Stimulated activated naive CD4-positive, alpha-beta T cell treated with Interleukin-2 at 50 U/mL for 16 hours (primary cell): Measurements from ENCODE around the gene PFKFB3.

Source experiments
- DNase-seq: peaks from one replicate; lab custom pipeline; 2025; lab: John Stamatoyannopoulos, UW

The PFKFB3 gene

GRCh38 chr10:6220418-6221191 lies 17.9 kb downstream of the PFKFB3 start:
- no peak for DNase-seq

- no peak for DNase-seq
Observed at GRCh38 chr10:6221192-6221940, 18.6 kb downstream of the PFKFB3 start.

GRCh38 chr10:6221971-6222751 lies 19.4 kb downstream of the PFKFB3 start:
- DNase-seq = no peak

- DNase-seq = no peak
Observed at GRCh38 chr10:6222755-6223154, 20.0 kb downstream of the PFKFB3 start.

GRCh38 chr10:6223981-6224380 lies 21.2 kb downstream of the PFKFB3 start:
- no peak for DNase-seq

DNA sequence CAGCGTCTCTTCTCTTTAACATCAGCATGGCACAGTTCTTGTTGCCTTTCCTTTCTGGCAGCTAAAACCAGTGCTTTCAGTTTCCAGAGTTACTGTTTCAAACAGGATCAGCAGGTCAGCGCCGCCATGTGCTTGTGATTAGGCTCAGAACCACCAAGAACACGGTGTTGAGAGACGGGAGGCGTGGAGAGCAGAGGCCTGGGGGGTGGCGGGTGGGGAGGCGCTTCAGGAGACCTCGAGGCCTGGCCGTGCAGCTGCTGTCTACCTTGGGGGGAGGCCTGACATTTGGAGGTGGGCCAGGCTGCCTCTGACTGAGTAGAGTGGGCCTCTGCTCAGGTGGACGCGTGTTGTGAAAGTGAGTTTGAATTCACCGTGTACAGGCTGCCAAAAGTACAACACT lies 22.0 kb downstream of the PFKFB3 start:
- DNase-seq = no peak

DNA sequence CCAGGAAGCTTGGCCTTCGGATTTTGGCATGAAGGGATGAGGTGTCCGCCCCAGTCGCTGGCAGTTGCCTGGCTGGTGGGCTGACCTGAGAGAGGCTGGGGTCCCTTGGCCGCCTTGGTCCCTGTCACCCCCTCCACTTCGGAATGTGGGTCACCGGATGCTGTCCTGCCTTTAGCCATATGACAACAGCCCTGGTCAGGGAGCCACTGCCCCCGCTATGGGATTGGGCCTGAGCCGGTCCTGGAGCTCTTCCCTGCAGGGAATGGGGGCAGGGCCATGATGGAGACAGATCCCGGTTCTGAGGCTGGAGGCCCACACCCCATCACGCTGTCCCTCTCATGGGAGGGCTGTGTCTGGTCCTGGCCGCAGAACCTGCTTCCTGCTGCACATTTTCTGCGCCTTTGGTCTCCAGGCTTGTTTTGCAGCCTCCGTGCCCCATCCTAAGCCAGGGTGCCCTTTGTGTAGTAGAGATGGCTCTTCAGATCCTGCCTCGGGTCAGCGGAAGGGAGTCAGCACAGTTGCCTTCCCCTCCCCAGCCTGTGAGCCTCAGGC lies 22.6 kb downstream of the PFKFB3 start:
- no peak for DNase-seq

GRCh38 chr10:6226216-6226615 lies 23.5 kb downstream of the PFKFB3 start:
- no peak for DNase-seq

DNA sequence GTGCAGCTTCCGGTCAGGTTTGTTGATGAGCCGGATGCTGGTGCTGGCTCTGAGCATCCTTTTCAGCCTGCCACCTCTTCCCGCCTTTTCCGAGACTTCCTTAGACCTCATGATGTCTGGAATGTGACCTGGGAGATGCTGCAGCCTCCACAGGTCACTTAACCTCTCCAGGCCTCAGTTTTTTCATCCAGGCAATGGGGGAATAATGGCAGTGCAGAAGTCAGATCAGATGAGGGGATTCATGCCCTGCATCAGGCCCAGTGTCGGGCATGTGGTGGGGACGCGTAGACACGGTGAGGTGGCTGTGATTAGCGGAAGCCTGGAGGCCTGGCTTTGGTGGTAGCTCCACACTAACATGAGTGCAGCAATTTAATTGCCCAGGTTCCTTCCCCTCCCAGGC lies 24.6 kb downstream of the PFKFB3 start:
- DNase-seq = no peak

- no peak for DNase-seq
Observed at GRCh38 chr10:6228010-6228511, 25.3 kb downstream of the PFKFB3 start.

DNA sequence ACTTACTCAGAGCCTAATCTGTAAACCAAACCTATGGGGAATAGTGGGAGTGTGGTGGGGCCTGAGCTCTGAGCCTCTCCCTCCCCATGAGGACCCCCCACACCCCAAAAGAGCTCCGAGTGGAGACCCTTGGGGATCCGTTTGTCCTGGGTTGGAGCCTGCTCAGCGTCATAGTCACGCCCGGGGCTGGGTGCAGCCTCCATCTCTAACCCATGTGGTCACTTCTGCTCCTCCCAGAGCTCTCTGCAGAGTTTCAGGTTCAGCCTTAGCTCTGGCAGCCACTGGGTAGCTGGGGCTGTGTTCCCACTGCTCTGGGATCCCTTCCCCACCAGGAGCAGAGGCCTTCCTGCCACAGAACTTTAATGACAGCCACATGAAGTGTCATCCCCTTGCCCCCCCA lies 25.9 kb downstream of the PFKFB3 start:
- no peak for DNase-seq

DNA sequence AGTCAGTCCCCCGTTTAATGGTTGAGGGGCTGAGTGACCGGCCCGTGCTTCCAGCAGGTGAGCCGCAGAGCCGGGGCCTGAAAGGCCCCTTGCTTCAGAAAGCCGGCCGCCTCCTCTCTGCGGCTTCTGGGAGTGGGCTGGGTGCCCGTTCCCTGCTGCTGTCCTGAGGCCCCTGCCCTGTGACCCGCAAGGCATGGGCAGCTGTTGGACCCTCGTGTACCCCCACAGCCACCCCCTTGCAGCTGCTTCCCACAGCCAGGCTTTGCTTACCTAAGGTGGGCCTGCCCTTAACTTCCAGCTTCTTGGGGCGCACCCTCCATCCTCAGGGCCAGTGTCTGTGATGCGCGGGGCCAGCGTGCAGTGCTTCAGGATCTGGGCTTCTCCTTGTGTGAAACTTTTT lies 26.6 kb downstream of the PFKFB3 start:
- DNase-seq = no peak

DNA sequence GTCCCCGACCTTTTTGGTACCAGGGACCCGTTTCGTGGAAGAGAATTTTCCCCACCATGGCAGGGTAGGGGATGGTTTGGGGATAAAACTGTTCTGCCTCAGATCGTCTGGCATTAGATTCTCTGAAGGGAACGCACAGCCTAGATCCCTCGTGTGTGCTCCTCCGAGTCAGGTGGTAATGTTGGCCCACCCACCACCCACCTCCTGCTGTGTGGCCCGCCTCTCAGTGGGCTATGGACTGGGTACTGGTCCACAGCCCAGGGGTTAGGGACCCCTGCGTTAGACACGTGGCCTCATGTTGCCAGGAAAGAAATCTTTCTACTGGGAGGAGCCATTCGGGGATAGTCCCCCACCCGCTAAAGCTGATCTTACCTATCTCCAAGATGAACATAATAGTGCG lies 27.0 kb downstream of the PFKFB3 start:
- DNase-seq = no peak

GRCh38 chr10:6230315-6230714 lies 27.6 kb downstream of the PFKFB3 start:
- DNase-seq = no peak

DNA sequence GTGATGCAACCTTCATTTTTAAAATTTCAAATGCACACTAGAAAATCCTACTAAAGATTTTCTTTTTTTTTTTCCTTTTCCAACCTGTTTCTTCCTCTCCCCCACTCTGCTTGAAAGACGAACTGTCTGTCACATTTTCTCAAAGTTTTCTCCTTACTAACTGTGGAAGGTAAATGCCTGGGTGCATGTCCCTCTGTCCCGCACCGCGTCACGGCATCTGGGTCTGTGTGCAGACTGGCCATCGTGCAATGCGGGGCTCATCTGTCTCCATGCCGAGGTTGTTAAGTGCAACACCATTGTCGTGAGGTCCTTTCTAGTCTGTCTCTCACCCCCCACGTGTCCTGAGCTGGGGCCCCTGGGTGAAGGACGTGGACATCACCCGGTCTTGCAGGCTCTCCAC lies 28.4 kb downstream of the PFKFB3 start:
- DNase-seq = no peak

GRCh38 chr10:6231730-6232129 lies 29.0 kb downstream of the PFKFB3 start:
- no peak for DNase-seq

DNA sequence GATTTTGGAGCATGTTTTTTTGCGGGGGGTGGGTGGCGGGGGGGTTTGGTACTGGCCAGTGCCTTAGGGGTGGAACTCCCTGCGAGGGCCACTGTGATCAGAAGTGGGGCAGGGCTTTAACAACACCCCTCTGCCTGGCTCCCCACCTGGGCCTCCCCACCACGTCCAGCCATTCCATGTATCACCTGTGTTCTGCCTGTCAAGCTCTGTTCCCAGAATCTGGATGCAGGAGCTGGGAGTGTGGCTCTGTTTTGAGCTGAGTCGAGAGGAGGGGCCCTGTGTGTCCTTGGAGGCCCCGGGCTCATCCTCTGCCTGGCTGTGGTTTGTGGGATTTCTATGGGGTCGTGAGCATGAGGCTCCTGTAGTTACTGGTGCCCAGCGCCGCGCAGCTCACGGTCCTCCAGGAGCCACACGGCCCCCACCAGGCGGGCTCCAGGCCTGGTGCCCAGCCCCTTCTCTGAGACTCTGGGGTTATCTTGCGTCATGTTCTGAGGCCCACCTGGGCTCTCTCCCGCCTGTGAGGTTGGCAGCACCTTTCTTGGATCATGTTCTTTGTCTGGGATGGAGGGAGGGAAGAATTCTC lies 29.6 kb downstream of the PFKFB3 start:
- DNase-seq = no peak

- DNase-seq = no peak
Observed at GRCh38 chr10:6232846-6233724, 30.4 kb downstream of the PFKFB3 start.

DNA sequence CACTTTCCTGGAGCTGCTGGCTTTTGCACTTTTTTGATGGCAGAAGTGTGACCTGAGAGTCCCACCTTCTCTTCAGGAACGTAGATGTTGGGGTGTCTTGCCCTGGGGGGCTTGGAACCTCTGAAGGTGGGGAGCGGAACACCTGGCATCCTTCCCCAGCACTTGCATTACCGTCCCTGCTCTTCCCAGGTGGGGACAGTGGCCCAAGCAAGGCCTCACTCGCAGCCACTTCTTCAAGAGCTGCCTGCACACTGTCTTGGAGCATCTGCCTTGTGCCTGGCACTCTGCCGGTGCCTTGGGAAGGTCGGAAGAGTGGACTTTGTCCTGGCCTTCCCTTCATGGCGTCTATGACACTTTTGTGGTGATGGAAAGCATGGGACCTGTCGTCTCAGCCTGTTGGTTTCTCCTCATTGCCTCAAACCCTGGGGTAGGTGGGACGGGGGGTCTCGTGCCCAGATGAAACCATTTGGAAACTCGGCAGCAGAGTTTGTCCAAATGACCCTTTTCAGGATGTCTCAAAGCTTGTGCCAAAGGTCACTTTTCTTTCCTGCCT lies 31.1 kb downstream of the PFKFB3 start:
- DNase-seq = no peak

DNA sequence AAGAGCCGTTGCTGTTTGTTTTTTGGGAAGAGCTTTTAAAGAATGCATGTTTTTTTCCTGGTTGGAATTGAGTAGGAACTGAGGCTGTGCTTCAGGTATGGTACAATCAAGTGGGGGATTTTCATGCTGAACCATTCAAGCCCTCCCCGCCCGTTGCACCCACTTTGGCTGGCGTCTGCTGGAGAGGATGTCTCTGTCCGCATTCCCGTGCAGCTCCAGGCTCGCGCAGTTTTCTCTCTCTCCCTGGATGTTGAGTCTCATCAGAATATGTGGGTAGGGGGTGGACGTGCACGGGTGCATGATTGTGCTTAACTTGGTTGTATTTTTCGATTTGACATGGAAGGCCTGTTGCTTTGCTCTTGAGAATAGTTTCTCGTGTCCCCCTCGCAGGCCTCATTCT lies 31.6 kb downstream of the PFKFB3 start:
- no peak for DNase-seq
